ENCODE results near the gene S100A5.

- TF ChIP-seq CTCF (conservative IDR thresholded peaks at IDR 0.05; ENCODE audit: low read length) (no peak), EZH2phosphoT487 (IDR thresholded peaks at IDR 0.05; ENCODE audit: borderline replicate concordance, low read depth, low read length) (no peak)
Measured at GRCh38 chr1:153553830-153554541, 13.3 kb upstream of the S100A5 start.
